ENCODE results near the gene IKBKE.
A peak's percentile ranks its signal among the peaks of the same experiment; 100 is the strongest.

Gene IKBKE

GRCh38 chr1:206496131-206496793, 26.0 kb downstream of the IKBKE start:
- DNase-seq (ENCODE audit: low read depth), result no peak

DNA sequence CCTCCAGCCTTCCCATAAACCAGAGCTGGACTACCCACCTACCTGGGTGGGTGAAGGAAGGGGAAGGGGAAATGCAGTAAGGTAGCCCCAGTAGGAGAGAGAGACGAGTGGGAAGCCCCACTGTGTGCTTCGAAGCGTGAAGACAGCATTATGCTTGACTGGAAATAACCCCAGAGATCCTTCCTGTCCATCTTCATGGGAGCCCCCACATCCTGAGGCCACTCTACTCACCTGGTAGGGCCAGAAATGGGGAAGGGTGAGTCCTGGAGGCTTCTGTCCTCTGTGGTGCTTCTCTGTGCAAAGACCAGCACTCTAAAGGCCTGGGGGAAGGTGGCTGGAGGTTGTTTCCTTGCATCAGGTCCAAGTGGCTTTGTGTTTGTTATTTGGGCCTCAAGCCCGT, 27.1 kb downstream of the IKBKE start:
- DNase-seq (ENCODE audit: low read depth), result no peak

DNA sequence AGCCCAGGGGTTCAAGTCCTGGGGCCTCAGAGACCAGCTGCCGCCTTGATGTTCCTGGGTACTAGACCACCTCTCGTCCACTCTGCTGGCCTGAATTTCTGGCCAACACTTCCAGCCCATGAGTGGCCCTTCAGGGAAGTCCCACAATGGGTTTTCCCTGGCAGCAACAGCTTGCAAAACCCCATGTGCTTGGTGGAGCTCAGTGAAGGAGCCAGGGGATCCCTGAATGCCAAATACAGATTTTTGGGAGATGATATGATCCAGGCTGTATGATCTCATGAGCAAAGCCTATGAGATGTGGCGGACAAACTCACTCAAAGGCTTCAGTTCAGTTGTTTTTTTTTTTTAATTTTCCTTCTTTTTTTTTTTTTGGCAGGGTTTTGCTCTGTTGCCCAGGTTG, 27.5 kb downstream of the IKBKE start:
- no peak for DNase-seq (ENCODE audit: low read depth)

DNA sequence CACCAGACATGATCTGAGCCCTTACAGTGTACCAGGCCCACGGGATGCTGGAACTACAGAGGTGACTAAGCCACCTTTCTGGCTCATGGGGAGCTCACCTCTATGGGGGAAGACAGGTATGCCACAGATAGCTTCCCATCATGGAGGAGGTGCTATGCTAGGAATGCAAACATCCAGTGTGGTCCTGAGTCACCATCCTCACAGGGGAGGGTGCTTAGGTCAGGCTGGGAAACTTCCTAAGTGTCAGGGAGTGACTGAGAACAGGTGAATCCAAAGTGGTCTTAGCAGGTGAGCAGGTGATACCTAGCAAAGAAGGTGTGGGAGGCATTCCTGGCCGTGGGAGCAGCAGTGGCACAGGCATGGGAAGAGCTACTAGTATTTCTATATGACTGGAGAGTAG, 28.4 kb downstream of the IKBKE start:
- no peak for DNase-seq (ENCODE audit: low read depth)

DNA sequence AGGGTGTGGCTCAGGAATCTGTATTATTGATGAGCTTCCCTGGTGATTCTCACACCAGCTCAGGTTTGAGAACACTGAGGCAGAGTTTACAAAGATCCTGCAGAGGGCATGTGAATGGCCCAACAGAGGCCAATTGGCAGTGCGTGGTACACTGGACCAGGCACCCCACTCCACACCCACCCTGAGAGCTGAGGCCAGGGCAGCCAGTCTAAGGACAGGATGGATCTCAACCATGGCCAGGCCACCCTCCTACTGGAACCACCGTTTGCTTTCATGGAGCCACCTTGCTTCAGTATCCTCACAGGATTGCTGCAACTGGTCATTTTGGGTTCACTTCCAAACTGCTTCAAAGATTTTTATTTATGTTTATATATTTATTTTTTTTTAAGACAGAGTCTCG, 29.8 kb downstream of the IKBKE start:
- DNase-seq (ENCODE audit: low read depth), result no peak

DNA sequence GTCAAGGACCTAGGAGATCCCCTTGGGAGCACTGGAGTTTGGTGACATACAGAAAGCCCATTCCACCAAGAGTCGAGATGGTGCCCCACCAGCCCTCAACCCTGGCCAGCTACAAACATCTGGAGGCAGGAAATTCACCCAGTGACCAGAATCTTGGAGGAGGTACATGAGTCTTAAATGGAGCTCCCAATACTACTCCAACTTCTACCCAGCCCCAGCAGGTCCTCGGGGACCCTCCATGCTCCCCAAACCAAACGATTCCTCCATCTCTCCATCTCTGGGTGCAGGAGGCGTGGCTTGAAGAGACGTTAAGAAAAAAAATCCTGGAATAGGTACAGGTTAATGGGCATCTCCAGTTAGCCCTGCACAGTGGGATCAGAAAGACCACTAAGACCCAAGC, 31.6 kb downstream of the IKBKE start:
- no peak for DNase-seq (ENCODE audit: low read depth)

- no peak for DNase-seq (ENCODE audit: low read depth)
Measured at GRCh38 chr1:206502403-206502802, 32.1 kb downstream of the IKBKE start.

DNA sequence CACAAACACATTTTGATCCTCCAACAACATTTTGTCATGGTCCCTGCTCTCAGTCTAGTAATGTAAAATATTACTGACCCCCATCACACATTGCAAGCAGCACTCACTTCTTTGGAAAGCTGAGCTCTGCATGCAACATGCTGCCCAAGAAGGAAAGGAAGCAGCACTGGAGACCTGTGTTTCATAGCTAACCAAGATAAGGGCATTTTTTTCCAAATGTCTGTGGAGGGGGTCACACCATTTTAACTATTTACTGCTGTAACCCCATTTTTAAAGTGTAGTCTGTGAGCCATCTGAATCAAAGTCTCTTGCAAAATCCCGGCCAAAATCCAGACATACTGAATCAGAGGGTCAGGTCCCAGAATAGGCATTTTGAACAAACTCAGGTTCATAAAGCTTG, 32.5 kb downstream of the IKBKE start:
- DNase-seq (ENCODE audit: low read depth), result no peak

- DNase-seq (ENCODE audit: low read depth), result peak; percentile 44
Measured at GRCh38 chr1:206503591-206504362, 33.5 kb downstream of the IKBKE start.

DNA sequence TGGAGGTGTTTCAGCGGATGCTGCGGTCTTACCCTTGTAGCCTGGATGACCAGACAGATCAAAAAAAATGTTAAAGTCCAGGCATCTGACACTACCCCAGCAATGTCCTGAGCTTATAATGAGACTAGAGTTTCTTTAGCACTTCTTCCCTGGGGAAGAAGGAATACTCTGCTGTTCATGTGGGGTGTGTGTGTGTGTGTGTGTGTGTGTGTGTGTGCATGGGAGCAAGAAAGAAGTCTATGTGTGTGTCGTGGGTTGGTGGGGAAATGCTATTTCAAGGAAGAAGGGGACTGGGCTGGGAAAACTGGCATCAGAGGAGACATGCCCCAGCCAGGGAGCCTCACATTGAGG, 34.1 kb downstream of the IKBKE start:
- DNase-seq (ENCODE audit: low read depth), result no peak

DNA sequence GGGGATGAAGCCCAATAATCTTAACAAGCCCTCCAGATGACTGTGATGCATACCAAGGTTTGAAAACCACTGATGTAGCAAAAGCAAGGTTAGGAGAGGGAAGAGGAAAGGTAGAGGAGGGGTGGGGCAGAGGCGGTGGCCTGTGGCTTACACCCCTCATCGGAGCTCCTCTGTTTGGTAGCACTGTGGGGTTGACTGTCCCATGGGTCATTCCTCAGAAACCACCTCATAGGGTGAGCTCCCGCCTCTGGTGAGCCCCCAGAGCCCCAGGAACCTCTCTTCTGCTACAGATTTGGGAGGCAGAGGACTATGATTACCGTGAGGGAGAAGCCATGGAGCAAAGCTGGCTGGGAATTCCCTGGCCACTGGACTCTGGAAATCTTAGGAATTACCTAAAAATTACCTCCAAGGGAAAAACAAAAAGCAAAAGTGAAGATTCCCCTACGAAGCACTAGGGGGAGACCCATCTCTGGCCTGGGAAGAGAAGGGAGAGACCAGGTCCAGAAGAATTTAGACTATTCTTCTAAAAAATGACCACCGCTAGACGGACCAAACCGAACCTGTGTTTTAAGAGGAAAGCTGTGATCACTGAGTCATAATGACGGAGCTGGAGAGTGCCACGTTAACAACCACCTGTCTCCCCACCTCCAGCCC, 35.6 kb downstream of the IKBKE start:
- no peak for DNase-seq (ENCODE audit: low read depth)

GRCh38 chr1:206506405-206507283, 36.4 kb downstream of the IKBKE start:
- DNase-seq (ENCODE audit: low read depth), result no peak

DNA sequence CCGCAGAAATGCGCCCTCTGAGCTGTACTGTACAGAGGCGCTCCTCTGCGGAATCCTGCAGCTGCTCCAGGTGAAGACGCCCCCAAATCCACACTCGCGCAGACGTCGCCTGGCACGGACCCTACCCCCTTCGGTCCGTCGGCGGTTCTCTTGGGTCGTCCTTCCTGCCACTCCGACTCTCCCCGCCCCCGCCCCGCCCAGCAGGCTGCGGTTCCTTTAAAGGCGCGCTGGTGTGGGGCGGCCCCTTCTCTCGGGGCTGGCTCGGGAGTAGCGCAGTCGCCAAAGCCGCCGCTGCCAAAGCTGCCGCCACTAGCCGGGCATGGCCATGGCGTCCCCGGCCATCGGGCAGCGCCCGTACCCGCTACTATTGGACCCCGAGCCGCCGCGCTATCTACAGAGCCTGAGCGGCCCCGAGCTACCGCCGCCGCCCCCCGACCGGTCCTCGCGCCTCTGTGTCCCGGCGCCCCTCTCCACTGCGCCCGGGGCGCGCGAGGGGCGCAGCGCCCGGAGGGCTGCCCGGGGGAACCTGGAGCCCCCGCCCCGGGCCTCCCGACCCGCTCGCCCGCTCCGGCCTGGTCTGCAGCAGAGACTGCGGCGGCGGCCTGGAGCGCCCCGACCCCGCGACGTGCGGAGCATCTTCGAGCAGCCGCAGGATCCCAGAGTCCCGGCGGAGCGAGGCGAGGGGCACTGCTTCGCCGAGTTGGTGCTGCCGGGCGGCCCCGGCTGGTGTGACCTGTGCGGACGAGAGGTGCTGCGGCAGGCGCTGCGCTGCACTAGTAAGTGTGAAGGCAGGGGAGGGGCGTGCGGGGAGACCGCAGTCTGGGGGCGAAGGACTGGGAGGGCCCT, 37.2 kb downstream of the IKBKE start, which contains the start of gene RASSF5:
RASSF5 (plus strand) TSS at position 248 of the 846 bp plus-strand sequence; CDS start at position 320, 72 bp downstream.
- peak; percentile 78 for DNase-seq (ENCODE audit: low read depth)

- no peak for DNase-seq (ENCODE audit: low read depth)
Measured at GRCh38 chr1:206508130-206508889, 38.0 kb downstream of the IKBKE start.

DNA sequence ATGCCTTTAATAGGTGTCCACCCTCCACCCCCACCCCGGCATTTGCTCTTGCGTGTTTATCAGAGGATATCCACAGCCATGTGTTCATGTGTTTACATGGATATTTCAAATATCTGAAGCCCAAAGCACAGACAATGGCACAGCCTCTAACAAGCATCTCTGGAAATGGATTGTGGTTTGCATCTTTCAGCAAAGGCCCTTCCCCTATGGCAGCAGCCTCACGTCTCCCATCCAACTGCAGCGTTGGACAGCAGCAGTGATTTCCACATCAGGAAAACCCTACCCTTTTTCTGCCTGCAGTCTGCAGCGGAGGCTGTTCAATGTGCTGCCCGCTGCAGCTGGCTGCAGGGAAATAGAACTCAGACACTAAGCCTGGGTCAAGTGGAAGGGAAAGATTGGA, 38.7 kb downstream of the IKBKE start:
- no peak for DNase-seq (ENCODE audit: low read depth)

DNA sequence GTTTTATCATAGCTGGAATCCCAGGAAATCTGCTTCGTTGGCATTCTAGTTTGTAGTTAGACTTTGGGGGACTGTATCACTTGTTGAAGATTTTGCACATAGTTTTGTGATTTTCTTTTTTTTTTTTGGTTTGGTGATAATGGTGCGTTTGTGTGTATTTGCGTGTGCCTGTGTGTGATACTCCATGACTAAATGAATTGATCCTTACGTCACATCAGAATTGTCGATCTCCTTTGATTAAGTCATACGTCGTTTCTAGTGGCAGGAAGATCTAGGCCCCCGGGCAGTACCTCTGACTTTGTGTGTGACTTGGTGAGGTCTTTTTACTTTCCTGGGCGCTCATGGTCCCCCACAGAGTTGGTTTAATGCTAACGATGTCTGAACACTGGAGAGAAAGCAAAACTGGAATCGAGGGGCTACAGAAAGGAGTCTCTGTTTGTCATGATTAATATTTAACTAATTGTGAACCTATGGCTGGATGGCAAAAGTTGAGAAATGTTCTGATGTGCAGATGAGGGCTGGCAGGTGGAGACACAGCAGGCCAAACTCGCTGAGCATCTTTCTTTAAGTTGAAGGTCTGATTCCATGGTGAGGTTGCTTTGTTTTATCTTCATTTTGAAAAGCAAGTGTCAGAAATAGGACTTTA, 39.5 kb downstream of the IKBKE start:
- DNase-seq (ENCODE audit: low read depth), result no peak

DNA sequence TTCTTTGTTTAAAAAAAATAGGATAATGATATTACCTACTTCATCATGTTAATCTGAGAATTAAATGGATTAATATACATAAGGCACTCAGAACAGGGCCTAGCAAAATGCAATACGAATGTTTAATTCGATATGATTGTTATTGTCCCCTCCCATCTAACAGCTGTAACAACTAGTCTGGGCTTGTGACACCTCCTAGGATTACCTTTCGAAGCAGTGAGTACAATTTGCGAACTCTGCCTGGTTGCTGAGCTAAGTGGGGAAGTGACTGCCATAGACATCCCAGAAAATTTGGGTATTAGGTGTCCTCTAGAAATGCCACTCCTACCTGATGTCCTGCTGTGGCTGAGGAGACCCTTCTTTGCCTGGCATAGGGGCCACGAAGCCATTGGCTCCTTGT, 40.1 kb downstream of the IKBKE start:
- no peak for DNase-seq (ENCODE audit: low read depth)

GRCh38 chr1:206511362-206512057, 41.2 kb downstream of the IKBKE start:
- DNase-seq (ENCODE audit: low read depth), result no peak

- no peak for DNase-seq (ENCODE audit: low read depth)
Measured at GRCh38 chr1:206512058-206512850, 42.0 kb downstream of the IKBKE start.

All from activated T-cell treated with anti-CD3 and anti-CD28 coated beads for 24 hours (primary cell).